Endodermal cell (in vitro differentiated cells): ENCODE results near the gene PRKACA. TPM values are rescaled to one million over a fixed set of nuclear protein-coding genes. Genes with fewer than 3 reads are reported as not detected.

Experiments
- DNase-seq: peaks from one replicate; pipeline ENCODE4 v3.0.0-alpha.2; 2017
- H3K27ac ChIP-seq: 2 replicates; pipeline ENCODE4 v1.5.1; 2013; ENCODE audit warnings: mild to moderate bottlenecking, low read depth, low read length, moderate library complexity
- H3K27me3 ChIP-seq: 2 replicates; pipeline ENCODE4 v1.6.1; 2013; ENCODE audit warnings: mild to moderate bottlenecking, low read length, moderate library complexity; ENCODE audit not compliant: insufficient read depth, control insufficient read depth, poor library complexity, severe bottlenecking
- H3K36me3 ChIP-seq: 2 replicates; pipeline ENCODE4 v1.7.0; 2013; ENCODE audit warnings: mild to moderate bottlenecking, low read length, moderate library complexity; ENCODE audit not compliant: control insufficient read depth, insufficient read depth
- H3K4me1 ChIP-seq: one replicate; pipeline ENCODE4 v1.7.0; 2013; ENCODE audit warnings: low read length; ENCODE audit not compliant: control insufficient read depth, insufficient read depth
- H3K4me3 ChIP-seq: 2 replicates; pipeline ENCODE4 v1.5.1; 2013; ENCODE audit warnings: mild to moderate bottlenecking, low read length, moderate library complexity
- H3K9ac ChIP-seq: 2 replicates; pipeline ENCODE4 v1.6.1; 2013; ENCODE audit warnings: mild to moderate bottlenecking, low read length, moderate library complexity; ENCODE audit not compliant: poor library complexity, severe bottlenecking; ENCODE audit errors: extremely low read depth
- H3K9me3 ChIP-seq: 2 replicates; pipeline ENCODE4 v1.6.1; 2013; ENCODE audit warnings: mild to moderate bottlenecking, low read length, moderate library complexity; ENCODE audit not compliant: control insufficient read depth
- H3K27ac Mint-ChIP-seq: 2 replicates; pipeline ENCODE4 v1.8.0; 2020; ENCODE audit warnings: mixed read lengths
- H3K27me3 Mint-ChIP-seq: 2 replicates; pipeline ENCODE4 v1.8.0; 2021; ENCODE audit warnings: mild to moderate bottlenecking, mixed read lengths; ENCODE audit not compliant: insufficient read depth
- H3K36me3 Mint-ChIP-seq: 2 replicates; pipeline ENCODE4 v1.8.0; 2020; ENCODE audit warnings: low read depth, mixed read lengths
- H3K4me1 Mint-ChIP-seq: 2 replicates; pipeline ENCODE4 v1.8.0; 2020; ENCODE audit warnings: mixed read lengths
- H3K4me3 Mint-ChIP-seq: 2 replicates; pipeline ENCODE4 v1.8.0; 2020; ENCODE audit warnings: mild to moderate bottlenecking, moderate library complexity, mixed read lengths
- H3K9me3 Mint-ChIP-seq: 2 replicates; pipeline ENCODE4 v1.8.0; 2020; ENCODE audit warnings: mild to moderate bottlenecking, mixed read lengths
- CTCF ChIP-seq: fragments of 200-600 bp; sonication (generic); conservative IDR thresholded peaks from 2 replicates; pipeline ENCODE4 v1.5.0; 2021; ENCODE audit warnings: antibody characterized with exemption, mild to moderate bottlenecking
- WGBS, 2 experiments: methylation state at CpG; one replicate each; pipeline versions ENCODE4 v1.1.5 to v1.1.7; 2013; ENCODE audit warnings: missing lambda C conversion rate in 2 of 2, mixed read lengths in 1 of 2; ENCODE audit not compliant: insufficient coverage in 1 of 2, insufficient read length in 1 of 2; 5-methylcytosine and 5-hydroxymethylcytosine counted together
- total RNA-seq, 2 donors: library from RNA; stranded (reverse); fragmentation: NEBNext Ultra II Directional in 1 of 2; extraction: Animal tissue kit (Norgen Biotek cat#: 25700) in 1 of 2; gene quantifications; 2 replicates in 1 of 2; 3 replicates in 1 of 2; pipeline ENCODE4 v1.2.1, GENCODE V29; 2021

The PRKACA gene
- total RNA-seq, 2 donors from 2014 or later, result 62.1 to 73.8 TPM

- WGBS, 2 experiments, result 95% methylated on average over 34 to 43 of the region's 43 CpGs
- Histone ChIP-seq H3K36me3 (no peaks in the 10 kb centered on the region), H3K4me1 (no peaks in the 10 kb centered on the region), H3K27ac (no peak overlapping the region), H3K9ac (no peak overlapping the region), H3K4me3 (no peak overlapping the region), H3K27me3 (peaks cover 35% of the 10 kb centered on the region), H3K9me3 (no peaks in the 10 kb centered on the region)
- H3K4me1 Mint-ChIP-seq, result peaks cover 1% of the 10 kb centered on the region
- H3K4me3 Mint-ChIP-seq, result no peak overlapping the region
- no peak for DNase-seq
- no peaks in the 10 kb centered on the region for H3K9me3 Mint-ChIP-seq
- H3K27ac Mint-ChIP-seq, result no peak overlapping the region
- no peak for TF ChIP-seq CTCF
- H3K27me3 Mint-ChIP-seq, result peaks cover 40% of the 10 kb centered on the region
- no peaks in the 10 kb centered on the region for H3K36me3 Mint-ChIP-seq
These were observed 47.1 kb downstream of the PRKACA start for GRCh38 chr19:14070268-14071050.

GRCh38 chr19:14066134-14066533 lies 51.4 kb downstream of the PRKACA start:
- H3K27ac ChIP-seq, result no peak overlapping the region
- Mint-ChIP-seq H3K27me3 (peaks cover 13% of the 10 kb centered on the region), H3K4me1 (no peaks in the 10 kb centered on the region), H3K36me3 (no peaks in the 10 kb centered on the region), H3K9me3 (no peaks in the 10 kb centered on the region), H3K4me3 (no peak overlapping the region), H3K27ac (no peak overlapping the region)
- no peak overlapping the region for H3K9ac ChIP-seq
- H3K27me3 ChIP-seq, result no peaks in the 10 kb centered on the region
- H3K36me3 ChIP-seq, result no peaks in the 10 kb centered on the region
- H3K4me3 ChIP-seq, result no peak overlapping the region
- no peak for TF ChIP-seq CTCF
- H3K4me1 ChIP-seq, result no peaks in the 10 kb centered on the region
- no peak for DNase-seq
- H3K9me3 ChIP-seq, result no peaks in the 10 kb centered on the region
- 64% methylated on average over 2 of the region's 2 CpGs; no CpG with 5 or more reads in 1 of the 2 experiments for WGBS, 2 experiments

GRCh38 chr19:14063105-14063504 lies 54.5 kb downstream of the PRKACA start:
- Histone ChIP-seq H3K27me3 (peaks cover 16% of the 10 kb centered on the region), H3K27ac (no peak overlapping the region), H3K36me3 (no peaks in the 10 kb centered on the region), H3K4me3 (no peak overlapping the region), H3K4me1 (no peaks in the 10 kb centered on the region), H3K9ac (no peak overlapping the region), H3K9me3 (no peaks in the 10 kb centered on the region)
- DNase-seq, result no peak
- no peak overlapping the region for H3K27ac Mint-ChIP-seq
- no peak overlapping the region for H3K4me3 Mint-ChIP-seq
- 92 to 94% methylated on average over 7 of the region's 7 CpGs for WGBS, 2 experiments
- H3K27me3 Mint-ChIP-seq, result peaks cover 26% of the 10 kb centered on the region
- no peaks in the 10 kb centered on the region for H3K4me1 Mint-ChIP-seq
- no peaks in the 10 kb centered on the region for H3K9me3 Mint-ChIP-seq
- TF ChIP-seq CTCF, result no peak
- H3K36me3 Mint-ChIP-seq, result no peaks in the 10 kb centered on the region
